Measurements from ENCODE around the gene KRT80. TPM values are rescaled to one million over a fixed set of nuclear protein-coding genes. Genes with fewer than 3 reads are reported as not detected.
A peak's percentile ranks its signal among the peaks of the same experiment; 100 is the strongest.

Gene KRT80
- total RNA-seq, 4 donors from 2014 or later: 78.6 to 293 (median 185) TPM

GRCh38 chr12:52190860-52191729 is 719 bp downstream of the KRT80 start:
- H3K4me3 ChIP-seq: peak overlapping the region; percentile 18
- peak overlapping the region; percentile 48 for H3K27ac ChIP-seq
- H3K36me3 ChIP-seq: no peaks in the 10 kb centered on the region
- no peaks in the 10 kb centered on the region for H3K27me3 ChIP-seq
- no peak for DNase-seq (ENCODE audit: low spot score in 2 of 2)
- peaks cover 51% of the 10 kb centered on the region for H3K4me1 ChIP-seq
- 53% methylated on average over 12 of the region's 16 CpGs for WGBS
- no peak for TF ChIP-seq EP300 (IDR thresholded peaks at IDR 0.05)
- TF ChIP-seq POLR2A (IDR thresholded peaks at IDR 0.05): no peak
- TF ChIP-seq CTCF (IDR thresholded peaks at IDR 0.05): no peak
- TF ChIP-seq POLR2AphosphoS5 (IDR thresholded peaks at IDR 0.05): no peak
- no peaks in the 10 kb centered on the region for H3K9me3 ChIP-seq

GRCh38 chr12:52189376-52190174 is 2.2 kb downstream of the KRT80 start:
- Histone ChIP-seq H3K36me3 (no peaks in the 10 kb centered on the region), H3K27me3 (no peaks in the 10 kb centered on the region), H3K27ac (no peak overlapping the region), H3K4me1 (peaks cover 65% of the 10 kb centered on the region), H3K9me3 (no peaks in the 10 kb centered on the region), H3K4me3 (no peak overlapping the region)
- 46% methylated on average over 2 of the region's 3 CpGs for WGBS
- TF ChIP-seq CTCF (IDR thresholded peaks at IDR 0.05): no peak
- no peak for DNase-seq (ENCODE audit: low spot score in 2 of 2)

GRCh38 chr12:52188658-52189057 is 3.2 kb downstream of the KRT80 start:
- WGBS: 87% methylated on average over 7 of the region's 7 CpGs
- Histone ChIP-seq H3K27ac (no peak overlapping the region), H3K4me3 (no peak overlapping the region), H3K9me3 (no peaks in the 10 kb centered on the region), H3K36me3 (no peaks in the 10 kb centered on the region), H3K4me1 (peaks cover 66% of the 10 kb centered on the region), H3K27me3 (no peaks in the 10 kb centered on the region)
- DNase-seq (ENCODE audit: low spot score in 2 of 2): no peak
- TF ChIP-seq CTCF (IDR thresholded peaks at IDR 0.05): no peak
- TF ChIP-seq POLR2A (IDR thresholded peaks at IDR 0.05): no peak
- TF ChIP-seq EP300 (IDR thresholded peaks at IDR 0.05): no peak
- no peak for TF ChIP-seq POLR2AphosphoS5 (IDR thresholded peaks at IDR 0.05)

GRCh38 chr12:52187640-52188039 is 4.2 kb downstream of the KRT80 start:
- DNase-seq (ENCODE audit: low spot score in 2 of 2): no peak
- Histone ChIP-seq H3K4me3 (no peak overlapping the region), H3K9me3 (no peaks in the 10 kb centered on the region), H3K27ac (no peak overlapping the region), H3K36me3 (no peaks in the 10 kb centered on the region), H3K27me3 (no peaks in the 10 kb centered on the region), H3K4me1 (peaks cover 66% of the 10 kb centered on the region)
- 100% methylated on average over 4 of the region's 5 CpGs for WGBS
- TF ChIP-seq POLR2A (IDR thresholded peaks at IDR 0.05): no peak
- TF ChIP-seq POLR2AphosphoS5 (IDR thresholded peaks at IDR 0.05): no peak
- no peak for TF ChIP-seq EP300 (IDR thresholded peaks at IDR 0.05)
- TF ChIP-seq CTCF (IDR thresholded peaks at IDR 0.05): no peak

GRCh38 chr12:52187206-52187605 is 4.6 kb downstream of the KRT80 start:
- H3K4me1 ChIP-seq: peaks cover 67% of the 10 kb centered on the region
- DNase-seq (ENCODE audit: low spot score in 2 of 2): no peak
- H3K4me3 ChIP-seq: no peak overlapping the region
- TF ChIP-seq EP300 (IDR thresholded peaks at IDR 0.05) (no peak), POLR2AphosphoS5 (IDR thresholded peaks at IDR 0.05) (no peak), CTCF (IDR thresholded peaks at IDR 0.05) (no peak), POLR2A (IDR thresholded peaks at IDR 0.05) (no peak)
- H3K27ac ChIP-seq: peak overlapping the region; percentile 85
- 88% methylated on average over 8 of the region's 11 CpGs for WGBS
- H3K9me3 ChIP-seq: no peaks in the 10 kb centered on the region
- H3K27me3 ChIP-seq: no peaks in the 10 kb centered on the region
- no peaks in the 10 kb centered on the region for H3K36me3 ChIP-seq

Data from suprapubic skin (tissue), 4 donors.